Neural cell (in vitro differentiated cells): ENCODE measurements around the gene KRT16.

Source experiments
- CTCF ChIP-seq: fragments of 450-650 bp; IDR thresholded peaks from 2 replicates; pipeline ENCODE4 v1.5.1; 2014; ENCODE audit warnings: antibody characterized with exemption, mild to moderate bottlenecking, moderate library complexity; ENCODE audit not compliant: poor library complexity, severe bottlenecking
- EP300 ChIP-seq: fragments of 450-650 bp; conservative IDR thresholded peaks from 2 replicates; pipeline ENCODE4 v1.6.1; 2014; ENCODE audit warnings: antibody characterized with exemption, mild to moderate bottlenecking, moderate library complexity; ENCODE audit not compliant: poor library complexity, severe bottlenecking
- EZH2 ChIP-seq: fragments of 200-600, 300-800 bp; shearing (Covaris generic), sonication (generic); IDR thresholded peaks from 2 replicates; pipeline ENCODE4 v1.6.1; 2014; ENCODE audit warnings: antibody characterized with exemption, low read length, borderline replicate concordance, mild to moderate bottlenecking; ENCODE audit not compliant: insufficient read depth, poor library complexity, severe bottlenecking
- POLR2AphosphoS5 ChIP-seq: IDR thresholded peaks from 2 replicates; pipeline ENCODE4 v1.6.1; 2012
- RAD21 ChIP-seq: fragments of 450-650 bp; conservative IDR thresholded peaks from 2 replicates; pipeline ENCODE4 v1.6.1; 2014; ENCODE audit warnings: antibody characterized with exemption, mild to moderate bottlenecking, moderate library complexity
- SMC3 ChIP-seq: fragments of 450-650 bp; conservative IDR thresholded peaks from 2 replicates; pipeline ENCODE4 v1.6.1; 2014; ENCODE audit warnings: antibody characterized with exemption, mild to moderate bottlenecking, moderate library complexity; ENCODE audit not compliant: poor library complexity
- TF ChIP-seq, protein P1 (sequence below): IDR thresholded peaks from 2 replicates; pipeline ENCODE4 v1.6.1; 2012; ENCODE audit warnings: borderline replicate concordance

- TF ChIP-seq, protein P1, sequence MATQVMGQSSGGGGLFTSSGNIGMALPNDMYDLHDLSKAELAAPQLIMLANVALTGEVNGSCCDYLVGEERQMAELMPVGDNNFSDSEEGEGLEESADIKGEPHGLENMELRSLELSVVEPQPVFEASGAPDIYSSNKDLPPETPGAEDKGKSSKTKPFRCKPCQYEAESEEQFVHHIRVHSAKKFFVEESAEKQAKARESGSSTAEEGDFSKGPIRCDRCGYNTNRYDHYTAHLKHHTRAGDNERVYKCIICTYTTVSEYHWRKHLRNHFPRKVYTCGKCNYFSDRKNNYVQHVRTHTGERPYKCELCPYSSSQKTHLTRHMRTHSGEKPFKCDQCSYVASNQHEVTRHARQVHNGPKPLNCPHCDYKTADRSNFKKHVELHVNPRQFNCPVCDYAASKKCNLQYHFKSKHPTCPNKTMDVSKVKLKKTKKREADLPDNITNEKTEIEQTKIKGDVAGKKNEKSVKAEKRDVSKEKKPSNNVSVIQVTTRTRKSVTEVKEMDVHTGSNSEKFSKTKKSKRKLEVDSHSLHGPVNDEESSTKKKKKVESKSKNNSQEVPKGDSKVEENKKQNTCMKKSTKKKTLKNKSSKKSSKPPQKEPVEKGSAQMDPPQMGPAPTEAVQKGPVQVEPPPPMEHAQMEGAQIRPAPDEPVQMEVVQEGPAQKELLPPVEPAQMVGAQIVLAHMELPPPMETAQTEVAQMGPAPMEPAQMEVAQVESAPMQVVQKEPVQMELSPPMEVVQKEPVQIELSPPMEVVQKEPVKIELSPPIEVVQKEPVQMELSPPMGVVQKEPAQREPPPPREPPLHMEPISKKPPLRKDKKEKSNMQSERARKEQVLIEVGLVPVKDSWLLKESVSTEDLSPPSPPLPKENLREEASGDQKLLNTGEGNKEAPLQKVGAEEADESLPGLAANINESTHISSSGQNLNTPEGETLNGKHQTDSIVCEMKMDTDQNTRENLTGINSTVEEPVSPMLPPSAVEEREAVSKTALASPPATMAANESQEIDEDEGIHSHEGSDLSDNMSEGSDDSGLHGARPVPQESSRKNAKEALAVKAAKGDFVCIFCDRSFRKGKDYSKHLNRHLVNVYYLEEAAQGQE, result no peak
- TF ChIP-seq CTCF, result no peak
- no peak for TF ChIP-seq EP300
- no peak for TF ChIP-seq RAD21
- TF ChIP-seq EZH2, result no peak
- no peak for TF ChIP-seq POLR2AphosphoS5
- no peak for TF ChIP-seq SMC3
These were observed 25.6 kb downstream of the KRT16 start, which contains the start of gene KRT14 for GRCh38 chr17:41586863-41587495.
